ENCODE data around the gene DNAH9.

GRCh38 chr17:11690681-11691080 lies 92.4 kb downstream of the DNAH9 start:
- TF ChIP-seq CTCF (IDR thresholded peaks at IDR 0.05; ENCODE audit: low read depth, low read length, poor library complexity, severe bottlenecking) (no peak), EZH2phosphoT487 (IDR thresholded peaks at IDR 0.05; ENCODE audit: borderline replicate concordance, low read length) (no peak)

All from DOHH2 (cell line).